ENCODE results near the gene DDX3X. TPM values are rescaled to one million over a fixed set of nuclear protein-coding genes. Genes with fewer than 3 reads are reported as not detected.
"Not testable (repeated sequence)": the region's sequence is repeated elsewhere in the genome, so short reads cannot be mapped to it uniquely, and the experiment has no call there.

Gene DDX3X
- total RNA-seq (179 and 202 TPM in 2 replicates), polyA plus RNA-seq (109 and 124 TPM in 2 replicates)

GRCh38 chrX:41333744-41334362 lies at the start of gene DDX3X:
Gene DDX3X, plus strand, starts transcription at chrX:41334162. Its CDS starts 91 bp downstream, at chrX:41334253.
- WGBS (ENCODE audit: low lambda C conversion rate, missing lambda C conversion rate) = 50% methylated on average over 46 of the region's 47 CpGs
- Histone ChIP-seq H3K4me1 (ENCODE audit: insufficient read depth) (peaks cover 4% of the 10 kb centered on the region), H3K27me3 (no peaks in the 10 kb centered on the region), H3K4me3 (peak within 1 kb of the TSS; percentile 76), H3K36me3 (replicated peaks; ENCODE audit: insufficient read depth, low read depth) (no peaks in the 10 kb centered on the region), H3K79me2 (peaks cover 47% of the 10 kb centered on the region), H4K20me1 (ENCODE audit: insufficient read depth, poor library complexity, severe bottlenecking) (peaks cover 39% of the 10 kb centered on the region), H3K9me2 (replicated peaks; ENCODE audit: insufficient read depth) (no peaks in the 10 kb centered on the region), H3K9me3 (ENCODE audit: low read depth) (no peaks in the 10 kb centered on the region), H2AFZ (peak within 1 kb of the TSS; percentile 72), H3K4me2 (peak within 1 kb of the TSS; percentile 79), H3K27ac (peak within 1 kb of the TSS; percentile 99)
- DNase-seq (ENCODE audit: low spot score) = peak; percentile 89
- TF ChIP-seq EZH2 (IDR thresholded peaks at IDR 0.05; ENCODE audit: borderline replicate concordance) (no peak), CTCF (IDR thresholded peaks at IDR 0.05; ENCODE audit: poor library complexity) (no peak), EZH2phosphoT487 (IDR thresholded peaks at IDR 0.05; ENCODE audit: low read depth, severe bottlenecking, unreplicated experiment) (no peak)

DNA sequence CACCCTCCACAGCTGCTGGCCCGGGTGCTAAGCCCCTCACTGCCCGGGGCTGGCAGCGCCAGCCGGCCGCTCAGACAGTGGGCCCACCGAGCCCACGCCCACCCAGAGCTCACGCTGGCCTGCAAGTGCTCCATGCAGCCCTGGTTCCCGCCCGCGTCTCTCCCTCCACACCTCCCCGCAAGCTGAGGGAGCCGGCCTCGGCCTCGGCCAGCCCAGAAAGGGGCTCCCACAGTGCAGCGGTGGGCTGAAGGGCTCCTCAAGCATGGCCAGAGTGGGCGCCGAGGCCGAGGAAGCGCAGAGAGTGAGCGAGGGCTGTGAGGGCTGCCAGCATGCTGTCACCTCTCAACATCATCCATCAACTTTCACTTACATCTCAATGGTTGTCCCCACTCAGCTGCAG lies 48.0 kb upstream of the DDX3X start:
- not testable (repeated sequence) for H3K4me1 ChIP-seq (ENCODE audit: insufficient read depth); H2AFZ ChIP-seq; H3K79me2 ChIP-seq; H4K20me1 ChIP-seq (ENCODE audit: insufficient read depth, poor library complexity, severe bottlenecking); DNase-seq (ENCODE audit: low spot score); H3K4me3 ChIP-seq; H3K9me2 ChIP-seq (replicated peaks; ENCODE audit: insufficient read depth); H3K27me3 ChIP-seq; H3K36me3 ChIP-seq (replicated peaks; ENCODE audit: insufficient read depth, low read depth); H3K9me3 ChIP-seq (ENCODE audit: low read depth); H3K27ac ChIP-seq; H3K4me2 ChIP-seq
- WGBS (ENCODE audit: low lambda C conversion rate, missing lambda C conversion rate) = 89% methylated on average over 13 of the region's 21 CpGs

DNA sequence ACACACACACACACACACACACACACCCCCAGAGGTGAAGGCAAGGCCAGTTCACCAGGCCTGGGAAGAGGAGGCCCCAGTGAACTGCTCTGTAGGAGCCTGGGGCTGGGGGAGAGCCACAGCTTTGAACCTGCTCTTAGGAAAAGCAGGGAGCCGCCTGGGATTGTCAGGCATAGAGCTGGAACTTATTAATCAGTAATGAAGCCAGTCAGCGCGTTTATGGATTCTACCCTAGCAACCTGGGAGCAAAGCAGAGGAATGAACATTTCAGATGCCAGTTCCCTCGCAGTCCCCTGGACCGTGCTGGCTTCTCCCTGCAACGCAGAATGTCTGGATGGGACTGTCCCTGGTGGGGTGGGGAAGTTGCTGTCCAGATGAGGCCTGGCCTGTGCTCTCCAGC lies 45.3 kb upstream of the DDX3X start:
- H3K4me2 ChIP-seq = no peak overlapping the region
- WGBS (ENCODE audit: low lambda C conversion rate, missing lambda C conversion rate) = 73% methylated on average over 6 of the region's 6 CpGs
- no peaks in the 10 kb centered on the region for H3K27me3 ChIP-seq
- no peaks in the 10 kb centered on the region for H3K79me2 ChIP-seq
- H3K4me1 ChIP-seq (ENCODE audit: insufficient read depth) = no peaks in the 10 kb centered on the region
- H3K9me3 ChIP-seq (ENCODE audit: low read depth) = no peaks in the 10 kb centered on the region
- no peaks in the 10 kb centered on the region for H3K36me3 ChIP-seq (replicated peaks; ENCODE audit: insufficient read depth, low read depth)
- H4K20me1 ChIP-seq (ENCODE audit: insufficient read depth, poor library complexity, severe bottlenecking) = no peaks in the 10 kb centered on the region
- H3K4me3 ChIP-seq = no peak overlapping the region
- TF ChIP-seq EZH2 (IDR thresholded peaks at IDR 0.05; ENCODE audit: borderline replicate concordance) (no peak), EZH2phosphoT487 (IDR thresholded peaks at IDR 0.05; ENCODE audit: low read depth, severe bottlenecking, unreplicated experiment) (no peak), CTCF (IDR thresholded peaks at IDR 0.05; ENCODE audit: poor library complexity) (no peak)
- no peaks in the 10 kb centered on the region for H3K9me2 ChIP-seq (replicated peaks; ENCODE audit: insufficient read depth)
- DNase-seq (ENCODE audit: low spot score) = peak; percentile 22
- no peak overlapping the region for H2AFZ ChIP-seq
- H3K27ac ChIP-seq = no peak overlapping the region

DNA sequence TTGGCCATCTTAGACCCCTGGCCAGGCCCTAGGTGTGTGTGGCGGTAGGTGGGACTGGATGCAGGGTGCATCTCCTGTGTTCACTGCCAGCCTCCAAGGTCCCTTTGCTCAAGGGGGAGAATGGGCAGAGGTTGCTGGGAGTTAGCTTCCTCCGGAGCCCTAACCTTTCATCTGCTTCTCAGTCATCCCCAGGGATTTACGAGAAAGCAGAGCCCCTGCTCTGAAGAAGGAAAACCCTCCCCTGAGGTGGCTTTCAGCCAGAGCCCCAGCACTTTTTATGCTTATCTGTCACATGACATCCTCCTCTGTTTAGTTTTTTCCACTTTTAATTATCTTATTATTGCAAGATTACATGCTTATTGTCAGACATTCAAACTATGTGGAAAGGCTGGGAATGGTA lies 44.9 kb upstream of the DDX3X start:
- no peak overlapping the region for H3K4me3 ChIP-seq
- H3K9me3 ChIP-seq (ENCODE audit: low read depth) = no peaks in the 10 kb centered on the region
- H3K4me1 ChIP-seq (ENCODE audit: insufficient read depth) = no peaks in the 10 kb centered on the region
- no peak overlapping the region for H2AFZ ChIP-seq
- H3K36me3 ChIP-seq (replicated peaks; ENCODE audit: insufficient read depth, low read depth) = no peaks in the 10 kb centered on the region
- H3K9me2 ChIP-seq (replicated peaks; ENCODE audit: insufficient read depth) = no peaks in the 10 kb centered on the region
- no peaks in the 10 kb centered on the region for H3K79me2 ChIP-seq
- DNase-seq (ENCODE audit: low spot score) = no peak
- no peak for TF ChIP-seq EZH2 (IDR thresholded peaks at IDR 0.05; ENCODE audit: borderline replicate concordance)
- TF ChIP-seq EZH2phosphoT487 (IDR thresholded peaks at IDR 0.05; ENCODE audit: low read depth, severe bottlenecking, unreplicated experiment) = no peak
- no peaks in the 10 kb centered on the region for H3K27me3 ChIP-seq
- 67% methylated on average over 3 of the region's 3 CpGs for WGBS (ENCODE audit: low lambda C conversion rate, missing lambda C conversion rate)
- H3K4me2 ChIP-seq = no peak overlapping the region
- H3K27ac ChIP-seq = no peak overlapping the region
- no peaks in the 10 kb centered on the region for H4K20me1 ChIP-seq (ENCODE audit: insufficient read depth, poor library complexity, severe bottlenecking)
